Measurements from ENCODE around the gene SKOR2.

- TF ChIP-seq CSDC2 (CRISPR knock-in tag; IDR thresholded peaks at IDR 0.05) (no peak), TSHZ2 (CRISPR knock-in tag; IDR thresholded peaks at IDR 0.05) (no peak), TCF4 (CRISPR knock-in tag; IDR thresholded peaks at IDR 0.05; ENCODE audit: borderline replicate concordance) (no peak), ZNF565 (CRISPR knock-in tag; conservative IDR thresholded peaks at IDR 0.05; ENCODE audit: low read depth) (no peak), ZFP3 (CRISPR knock-in tag; IDR thresholded peaks at IDR 0.05) (no peak), ZC3H10 (CRISPR knock-in tag; IDR thresholded peaks at IDR 0.05) (no peak), PATZ1 (CRISPR knock-in tag; IDR thresholded peaks at IDR 0.05; ENCODE audit: borderline replicate concordance) (no peak), POU6F1 (CRISPR knock-in tag; IDR thresholded peaks at IDR 0.05; ENCODE audit: borderline replicate concordance, low read depth) (no peak), TOX (CRISPR knock-in tag; IDR thresholded peaks at IDR 0.05; ENCODE audit: borderline replicate concordance) (no peak), ZNF8 (CRISPR knock-in tag; IDR thresholded peaks at IDR 0.05) (no peak)
These were observed 91.2 kb downstream of the SKOR2 start for GRCh38 chr18:47160256-47160655.

Data from SK-N-SH treated with all-trans-retinoic acid at 6 μM for 48 hours (cell line).